Activated naive CD4-positive, alpha-beta T cell (primary cell): ENCODE data around the gene ANKRD6.
"Not testable (repeated sequence)": the region's sequence is repeated elsewhere in the genome, so short reads cannot be mapped to it uniquely, and the experiment has no call there.

Source experiments
- DNase-seq, 4 experiments: peaks; one replicate each; lab custom pipeline; 2025; lab: John Stamatoyannopoulos, UW

Gene ANKRD6

DNA sequence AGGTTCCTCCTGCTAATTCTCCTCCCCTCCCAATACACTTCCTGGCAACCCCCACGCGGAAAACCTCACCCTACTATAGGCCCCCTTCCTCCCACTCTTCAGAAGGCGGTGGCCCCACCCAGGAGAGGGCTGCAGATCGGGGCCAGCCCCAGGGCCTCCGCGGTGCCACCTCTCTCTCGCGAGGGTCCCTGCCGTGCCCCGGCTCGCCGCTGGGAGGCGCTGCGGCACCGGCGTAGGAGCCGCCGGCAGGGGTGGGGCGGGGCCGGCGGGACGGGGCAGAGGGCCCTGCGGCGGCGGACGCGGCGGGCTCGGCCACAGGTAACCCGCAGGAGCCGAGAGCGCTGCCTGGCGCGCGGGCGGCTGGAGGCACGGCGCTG, at the start of gene ANKRD6:
Gene ANKRD6, plus strand, starts transcription at position 278 of the 377 bp plus-strand sequence. CDS start 133,825 bp downstream, outside the sequence.
- peak; percentile 62 to 86 (median 70) for DNase-seq

DNA sequence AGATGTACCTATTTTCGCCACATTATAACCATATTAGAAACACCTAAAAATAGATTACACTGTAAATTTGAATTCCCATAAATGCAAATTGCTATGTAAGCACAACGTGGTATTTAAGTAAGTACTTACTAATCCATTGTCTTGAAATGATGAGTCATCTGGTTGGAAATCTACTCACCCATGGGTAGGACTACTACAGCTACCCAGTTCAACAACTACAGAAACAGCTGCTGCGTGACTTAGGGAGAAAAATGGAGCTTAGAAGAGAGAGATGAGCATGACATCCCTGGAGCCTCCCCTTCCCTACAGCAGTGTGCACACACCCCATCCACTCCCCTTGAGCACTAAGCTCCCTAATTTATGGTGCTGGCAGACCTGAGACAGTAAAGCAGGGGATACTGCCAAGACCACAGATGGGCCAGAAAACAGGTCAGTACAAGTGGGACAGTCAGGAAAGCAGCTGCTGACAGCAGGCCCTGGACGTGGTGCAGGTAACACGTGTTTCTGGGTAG, 47.7 kb upstream of the ANKRD6 start:
- DNase-seq, result no peak

DNA sequence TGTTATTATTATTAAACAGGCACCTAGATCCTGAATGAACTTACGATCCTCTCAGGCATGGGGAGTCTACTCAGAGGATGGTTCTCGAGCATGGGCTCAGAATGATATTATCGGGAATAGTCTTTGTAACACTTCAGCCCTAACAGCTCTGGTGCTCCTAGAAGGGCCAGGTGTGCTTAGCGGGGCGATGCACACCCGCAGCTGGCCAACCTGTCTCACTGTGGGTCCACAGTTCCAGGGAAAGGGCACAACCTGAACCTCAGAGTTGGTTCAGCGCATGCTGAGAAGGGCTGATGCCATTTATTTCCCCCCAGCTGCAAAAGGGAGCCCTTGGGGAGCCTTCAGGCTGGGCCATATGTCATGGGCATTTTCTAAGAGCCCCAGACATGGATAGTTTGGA, 47.1 kb upstream of the ANKRD6 start:
- DNase-seq, result no peak

DNA sequence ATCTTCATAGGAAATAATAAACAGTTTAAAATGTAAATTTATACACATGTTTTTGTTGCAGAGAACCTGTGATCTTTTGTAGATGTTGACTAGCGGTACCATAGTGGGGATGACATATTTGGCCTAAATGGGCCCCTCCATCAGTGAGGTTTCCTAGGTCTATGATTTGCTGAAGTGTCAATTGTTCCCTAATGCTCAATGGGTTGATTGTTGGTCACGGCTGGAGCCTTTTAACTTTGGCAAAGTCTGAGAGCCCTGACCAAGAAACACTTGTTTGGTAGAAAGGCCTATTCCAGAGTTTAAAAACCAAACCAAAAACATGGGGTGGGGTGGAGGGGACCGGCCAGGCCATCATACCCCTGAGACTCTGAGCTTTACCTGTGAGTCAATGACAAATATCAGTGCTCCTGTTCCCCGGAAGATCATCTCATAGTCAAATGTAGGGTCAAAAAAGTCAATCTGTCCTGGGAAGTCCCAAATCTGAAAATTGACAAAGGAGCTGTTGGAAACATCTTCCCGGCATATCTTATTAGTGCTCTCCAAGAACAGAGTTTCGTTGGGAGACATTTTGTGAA, 45.9 kb upstream of the ANKRD6 start:
- no peak for DNase-seq

DNA sequence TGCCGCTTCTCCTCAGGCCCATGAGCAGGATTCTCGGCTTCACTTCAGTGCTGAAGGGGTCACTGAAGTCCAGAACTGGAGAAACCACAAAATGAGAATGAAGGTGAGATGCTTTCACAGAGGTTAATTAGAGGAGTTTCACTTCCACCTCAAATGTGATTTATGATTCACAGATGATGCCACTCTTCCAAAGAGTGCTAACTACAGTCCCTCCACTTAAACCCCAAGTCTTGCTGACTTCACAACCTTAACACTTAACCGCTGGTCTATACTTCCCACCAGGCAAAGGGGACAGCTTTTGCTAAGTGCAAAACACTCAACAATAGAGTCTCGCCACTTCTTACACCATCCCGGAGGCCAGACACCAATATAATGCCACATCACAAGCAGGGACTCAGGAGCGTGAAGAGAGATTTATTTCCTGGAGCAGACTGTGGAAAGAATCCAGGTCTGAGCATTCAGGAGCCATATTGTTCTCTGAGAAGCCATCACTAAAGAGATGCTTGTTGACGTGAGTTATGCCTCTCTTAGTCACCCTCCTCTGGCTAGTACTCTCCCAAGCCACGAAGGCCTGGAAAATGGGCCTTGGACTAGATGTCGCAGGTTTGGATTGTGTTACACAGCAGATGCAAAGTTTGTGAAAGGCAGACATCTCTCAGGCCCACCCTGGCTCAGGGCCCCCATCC, 45.3 kb upstream of the ANKRD6 start:
- no peak for DNase-seq

DNA sequence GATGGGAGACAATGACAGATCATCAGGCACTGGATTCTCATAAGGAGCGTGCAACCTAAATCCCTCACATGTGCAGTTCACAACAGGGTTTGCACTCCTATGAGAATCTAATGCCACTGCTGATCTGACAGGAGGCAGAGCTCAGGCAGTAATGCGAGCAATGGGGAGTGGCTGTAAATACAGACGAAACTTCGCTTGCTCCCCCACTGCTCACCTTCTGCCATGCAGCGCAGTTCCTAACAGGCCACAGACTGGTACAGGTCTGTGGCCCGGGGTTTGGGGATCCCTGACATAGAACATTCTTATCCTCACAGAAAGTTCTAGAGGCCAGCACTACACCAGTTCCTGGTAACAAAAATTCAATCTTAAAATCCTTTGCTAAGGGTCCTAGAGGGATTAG, 44.1 kb upstream of the ANKRD6 start:
- no peak for DNase-seq

DNA sequence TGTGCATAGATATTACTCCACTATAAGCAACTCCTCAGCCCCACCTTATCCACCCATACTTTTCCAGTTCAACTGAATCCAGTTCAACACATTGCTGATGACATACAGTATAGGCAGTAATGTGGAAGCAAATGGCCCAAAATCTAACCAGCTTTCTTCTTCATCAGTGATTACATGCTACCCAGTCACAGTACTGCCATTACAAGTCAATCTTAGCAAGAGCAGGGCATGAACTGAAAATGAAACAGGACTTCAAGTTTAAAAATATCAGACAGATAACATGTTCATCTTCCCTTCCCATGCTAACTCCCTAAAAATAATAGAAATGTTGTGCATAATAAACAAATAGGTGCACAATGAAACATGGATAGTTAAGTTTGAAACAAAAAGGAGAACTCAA, 40.1 kb upstream of the ANKRD6 start:
- no peak for DNase-seq

DNA sequence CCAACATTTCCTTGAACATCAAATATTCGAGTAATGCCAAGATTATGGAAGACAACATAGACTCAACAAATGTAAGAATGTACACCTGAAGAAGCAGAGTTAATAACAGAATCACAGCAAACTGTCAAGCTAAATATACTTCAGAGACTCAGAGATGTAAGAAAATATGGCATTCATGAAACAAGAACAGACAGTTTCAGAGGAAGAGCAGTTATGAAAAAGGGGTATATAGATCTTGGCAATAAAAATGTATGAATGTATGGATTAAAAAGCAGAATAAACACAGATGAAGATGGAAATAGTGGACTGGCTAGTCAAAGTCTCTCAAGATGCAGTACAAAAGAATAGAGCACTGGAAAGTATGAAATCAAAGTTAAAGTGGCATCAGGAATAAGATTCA, 39.3 kb upstream of the ANKRD6 start:
- no peak for DNase-seq

DNA sequence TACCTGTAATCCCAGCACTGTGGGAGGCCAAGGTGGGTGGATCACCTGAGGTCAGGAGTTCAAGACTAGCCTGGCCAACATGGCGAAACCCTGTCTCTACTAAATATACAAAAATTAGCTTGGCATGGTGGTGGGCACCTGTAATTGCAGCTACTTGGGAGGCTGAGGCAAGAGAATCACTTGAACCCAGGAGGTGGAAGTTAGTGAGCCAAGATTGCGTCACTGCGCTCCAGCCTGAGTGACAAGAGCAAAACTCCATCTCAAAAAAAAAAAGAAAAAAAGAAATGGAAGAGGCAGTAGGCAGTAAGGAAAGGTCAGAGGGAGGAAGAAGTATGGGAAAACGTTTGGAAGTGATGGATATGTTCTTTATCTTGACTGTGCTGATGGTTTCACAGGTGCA, 35.1 kb upstream of the ANKRD6 start:
- DNase-seq, result not testable (repeated sequence)

DNA sequence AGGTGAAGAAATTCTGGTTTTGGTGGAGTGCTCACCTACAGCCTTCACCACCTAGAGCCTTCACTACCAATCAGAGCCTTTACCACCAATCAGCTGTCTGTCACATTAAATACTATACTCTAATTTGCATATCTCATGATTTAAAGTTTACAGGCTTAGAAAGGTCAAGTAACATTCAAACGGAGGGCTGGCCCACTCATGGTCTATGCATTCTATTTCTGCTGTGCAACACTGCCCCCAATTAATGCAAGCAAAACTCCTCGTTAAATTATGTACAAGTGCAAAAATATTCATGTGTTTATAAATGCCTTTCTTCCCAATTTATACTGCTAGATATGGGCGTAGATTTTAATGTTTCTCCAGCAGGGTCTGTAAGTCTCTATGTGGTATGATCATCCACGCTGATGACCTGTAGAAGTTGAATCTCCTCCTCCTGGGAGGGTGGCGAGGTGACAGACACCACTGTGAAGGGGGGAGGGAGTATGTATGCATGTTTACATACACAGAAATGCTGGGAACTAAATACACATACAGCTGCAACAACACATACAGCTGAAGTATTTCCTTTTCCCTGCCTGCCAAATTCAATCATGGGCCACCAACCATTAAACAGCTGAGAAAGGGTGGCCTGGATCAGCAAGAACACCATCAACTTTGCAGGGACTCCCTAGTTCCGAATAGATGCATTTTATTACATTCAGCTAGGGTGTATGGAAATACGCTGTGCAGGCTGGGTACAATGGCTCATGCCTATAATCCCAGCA, 34.0 kb upstream of the ANKRD6 start:
- no peak for DNase-seq

DNA sequence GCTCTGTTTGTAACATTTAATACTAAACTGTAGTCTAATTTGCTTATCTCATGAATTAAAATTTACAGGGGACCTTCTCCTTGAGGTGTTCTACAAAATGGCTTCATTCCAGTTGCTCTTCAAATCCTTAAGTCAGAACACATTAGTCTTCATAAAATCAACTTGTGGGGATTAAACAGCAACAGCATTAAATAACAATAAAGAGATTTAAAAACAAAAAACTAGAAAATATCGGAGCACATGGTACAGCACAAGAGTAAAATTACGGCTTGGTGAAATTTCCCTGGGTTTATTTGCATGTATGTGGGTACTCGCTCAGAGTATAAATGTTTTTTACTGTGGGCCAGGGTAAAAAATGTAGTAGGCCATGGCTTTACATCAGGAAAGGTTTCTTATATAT, 32.9 kb upstream of the ANKRD6 start:
- no peak for DNase-seq

DNA sequence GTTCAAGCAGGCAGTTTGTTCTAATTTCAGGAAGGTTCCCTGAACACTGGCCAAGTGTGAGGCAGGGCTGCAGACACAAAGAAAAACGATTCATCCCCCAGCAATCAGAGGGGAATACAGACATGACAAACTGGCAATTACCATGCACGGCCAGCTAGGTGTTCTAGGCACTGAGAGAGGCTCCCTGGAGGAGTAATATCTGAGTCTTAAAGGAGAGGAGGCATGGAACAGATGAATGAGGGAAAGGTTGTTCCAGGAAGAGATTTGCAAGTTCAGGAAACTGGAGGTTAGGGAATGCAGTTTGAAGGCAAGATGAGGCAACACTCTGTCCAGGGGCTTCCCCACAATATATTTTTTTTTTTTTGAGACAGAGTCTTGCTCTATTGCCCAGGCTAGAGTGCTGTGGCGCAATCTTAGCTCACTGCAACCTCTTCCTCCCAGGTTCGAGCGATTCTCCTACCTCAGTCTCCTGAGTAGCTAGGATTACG, 32.0 kb upstream of the ANKRD6 start:
- DNase-seq, result no peak

DNA sequence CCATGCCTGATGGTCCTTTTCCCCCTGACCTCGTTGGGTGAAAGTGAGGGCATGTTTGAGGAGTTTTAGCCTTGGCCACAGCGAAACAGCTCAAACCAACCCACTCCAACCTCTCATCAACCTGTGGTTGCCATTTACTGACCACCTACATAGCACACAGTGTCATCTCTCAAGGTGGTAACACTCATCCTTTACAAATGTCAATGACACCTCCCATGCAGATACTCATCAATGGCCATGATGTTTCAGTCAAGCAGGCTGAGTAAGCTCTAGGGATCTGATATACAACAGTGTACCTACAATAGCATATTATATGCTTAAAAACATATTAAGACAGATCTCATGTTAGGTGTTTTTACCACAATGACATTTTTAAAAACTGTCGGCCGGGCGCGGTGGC, 30.2 kb upstream of the ANKRD6 start:
- no peak for DNase-seq

DNA sequence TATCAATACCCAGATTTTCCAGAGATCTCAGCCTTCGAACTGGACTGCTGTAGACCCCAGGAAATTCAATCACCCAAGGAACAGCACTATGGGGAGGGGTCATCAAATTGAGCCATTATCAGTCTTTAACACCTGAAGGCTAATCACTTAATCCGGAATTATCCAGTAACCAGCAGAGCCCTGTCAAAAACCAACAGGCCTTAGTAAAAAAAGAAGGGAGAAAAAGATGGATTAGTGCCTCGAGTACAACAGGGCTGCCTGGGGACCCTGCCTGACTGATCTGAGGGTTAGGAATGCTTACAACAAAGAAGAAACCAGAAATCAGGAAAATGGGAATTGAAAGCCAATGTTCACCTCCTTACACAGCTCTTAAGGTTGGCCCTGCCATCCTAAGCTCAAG, 28.4 kb upstream of the ANKRD6 start:
- DNase-seq, result no peak

DNA sequence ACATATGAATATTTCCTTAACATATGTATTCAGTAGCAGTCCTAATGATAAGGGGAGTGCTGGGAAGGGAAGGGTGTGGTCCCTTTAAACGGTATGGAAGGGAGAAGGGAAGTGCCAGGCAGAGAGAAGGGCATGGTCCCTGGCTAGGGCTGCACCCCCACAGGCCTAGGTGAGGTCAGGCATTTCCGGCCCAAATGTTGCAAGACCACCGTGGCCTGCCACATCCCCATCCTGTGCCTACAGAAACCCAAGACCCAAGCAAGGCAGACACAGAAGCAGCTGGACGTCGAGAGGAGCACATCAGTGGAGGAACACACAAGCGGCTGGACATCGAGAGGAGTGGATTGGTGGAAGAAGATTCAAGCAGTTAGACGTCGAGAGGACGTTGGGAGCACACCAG, 26.8 kb upstream of the ANKRD6 start:
- DNase-seq, result no peak

DNA sequence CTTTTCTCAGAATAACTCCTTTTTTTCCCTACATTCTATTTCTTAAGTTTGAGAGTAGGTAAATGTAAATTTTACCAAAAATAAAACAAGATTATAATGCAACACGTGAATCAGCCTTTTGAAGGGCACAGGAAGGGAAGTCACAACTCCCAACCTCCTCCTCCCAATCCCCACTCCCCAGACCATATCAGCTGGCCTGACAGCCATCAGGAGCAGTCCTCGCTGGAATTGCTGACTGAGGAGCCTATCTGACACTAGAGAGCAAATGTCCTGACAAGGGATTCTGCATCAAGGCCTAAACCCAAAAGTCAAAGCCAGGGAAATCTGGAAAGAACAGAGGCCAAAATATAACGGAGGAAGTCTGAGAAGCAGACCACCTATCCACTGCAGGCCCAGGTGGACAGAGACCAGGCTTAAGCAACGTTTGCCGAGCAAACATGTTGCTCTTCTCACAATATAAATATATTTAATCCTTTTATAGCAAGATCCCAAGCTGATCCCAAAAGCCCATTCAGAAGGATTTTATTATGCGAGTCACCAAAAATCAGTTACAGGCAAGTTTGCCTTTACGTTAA, 23.4 kb upstream of the ANKRD6 start:
- DNase-seq, result no peak

DNA sequence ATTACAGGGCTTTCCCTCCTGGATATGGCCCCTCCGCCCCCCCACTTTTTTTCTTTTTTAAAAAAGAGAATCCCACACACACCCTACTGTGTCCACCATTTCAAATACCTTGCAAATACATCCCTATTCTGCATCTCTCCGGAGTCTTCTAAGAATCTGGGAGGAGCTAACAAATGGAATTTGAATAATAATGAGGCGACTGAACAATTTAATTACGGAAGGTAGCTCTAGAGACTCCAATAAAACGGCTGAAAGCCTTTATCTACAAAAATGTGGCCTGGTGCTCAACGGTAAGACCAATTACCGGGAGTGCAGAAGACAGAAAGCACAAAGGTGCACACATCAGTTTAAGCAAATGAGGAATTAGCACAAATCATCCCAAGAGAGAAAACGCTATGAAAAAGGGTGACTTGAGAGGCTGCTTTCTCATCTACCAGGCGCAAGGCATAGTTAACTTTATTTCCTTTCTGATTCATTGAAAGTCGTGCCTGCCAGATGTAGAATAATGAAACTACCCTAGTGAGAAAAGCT, 22.7 kb upstream of the ANKRD6 start:
- DNase-seq, result no peak

DNA sequence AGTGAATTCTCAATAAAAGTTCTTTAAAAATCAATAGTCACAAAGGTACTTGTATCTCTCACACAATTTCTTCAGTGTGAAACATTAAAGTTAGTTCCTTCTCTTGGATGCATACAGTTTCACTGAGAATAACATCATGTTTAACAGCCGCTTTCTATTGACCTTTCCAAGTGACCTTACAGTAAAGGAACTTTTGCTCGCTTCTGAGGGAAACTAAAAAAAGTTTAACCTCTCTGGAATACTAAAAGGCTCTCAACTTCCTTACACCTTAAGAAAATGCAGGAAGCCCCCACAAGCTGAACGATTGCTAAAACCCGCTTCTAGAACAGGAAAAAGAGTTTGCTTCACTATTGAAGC, 22.2 kb upstream of the ANKRD6 start:
- no peak for DNase-seq

DNA sequence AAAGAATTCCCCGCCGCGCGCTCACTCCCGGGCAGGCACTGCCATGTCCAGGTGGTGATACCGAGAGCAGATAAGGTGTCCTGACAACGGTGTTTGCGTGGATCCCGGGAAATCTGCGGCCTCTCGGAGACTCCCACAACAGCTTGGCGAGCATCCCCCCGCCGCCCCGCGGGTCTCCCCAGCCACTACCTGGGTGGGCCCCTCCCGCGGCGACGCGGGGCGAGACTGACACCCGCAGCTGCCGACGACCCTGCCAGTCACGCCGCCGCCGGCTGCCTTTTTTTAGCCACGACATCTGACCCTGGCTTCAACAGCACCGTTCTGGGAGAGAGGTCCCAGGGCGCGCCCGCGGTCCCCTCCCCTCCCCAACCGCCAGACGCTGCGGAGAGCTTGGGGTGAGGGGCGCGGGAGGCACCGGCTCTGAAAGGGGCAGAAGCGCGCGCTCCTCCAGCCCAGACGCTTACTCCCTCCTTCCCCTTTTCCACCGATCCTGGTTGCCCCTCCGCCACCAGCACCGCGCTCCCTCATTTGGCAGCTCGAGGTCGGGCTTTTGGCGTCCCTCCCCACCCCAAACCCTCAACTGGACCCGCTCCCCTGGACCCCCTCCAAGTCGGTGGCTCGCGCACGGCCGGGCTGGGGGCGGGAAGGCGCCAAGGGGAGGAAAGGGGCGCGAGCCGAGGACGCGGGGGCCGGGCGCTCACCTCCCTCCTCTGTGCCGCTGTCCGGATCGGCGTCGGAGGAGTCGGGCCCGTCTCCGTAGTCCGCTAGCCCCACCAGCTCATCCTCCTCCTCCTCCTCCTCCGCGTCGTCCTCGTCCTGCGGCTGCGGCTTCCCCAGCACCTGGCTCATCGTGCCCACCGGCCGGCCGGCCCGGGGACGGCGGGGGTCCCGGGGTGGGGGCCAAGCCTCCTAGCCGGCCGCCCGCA, 21.5 kb upstream of the ANKRD6 start:
- DNase-seq, result peak in 1 of 4 experiments; percentile 20

DNA sequence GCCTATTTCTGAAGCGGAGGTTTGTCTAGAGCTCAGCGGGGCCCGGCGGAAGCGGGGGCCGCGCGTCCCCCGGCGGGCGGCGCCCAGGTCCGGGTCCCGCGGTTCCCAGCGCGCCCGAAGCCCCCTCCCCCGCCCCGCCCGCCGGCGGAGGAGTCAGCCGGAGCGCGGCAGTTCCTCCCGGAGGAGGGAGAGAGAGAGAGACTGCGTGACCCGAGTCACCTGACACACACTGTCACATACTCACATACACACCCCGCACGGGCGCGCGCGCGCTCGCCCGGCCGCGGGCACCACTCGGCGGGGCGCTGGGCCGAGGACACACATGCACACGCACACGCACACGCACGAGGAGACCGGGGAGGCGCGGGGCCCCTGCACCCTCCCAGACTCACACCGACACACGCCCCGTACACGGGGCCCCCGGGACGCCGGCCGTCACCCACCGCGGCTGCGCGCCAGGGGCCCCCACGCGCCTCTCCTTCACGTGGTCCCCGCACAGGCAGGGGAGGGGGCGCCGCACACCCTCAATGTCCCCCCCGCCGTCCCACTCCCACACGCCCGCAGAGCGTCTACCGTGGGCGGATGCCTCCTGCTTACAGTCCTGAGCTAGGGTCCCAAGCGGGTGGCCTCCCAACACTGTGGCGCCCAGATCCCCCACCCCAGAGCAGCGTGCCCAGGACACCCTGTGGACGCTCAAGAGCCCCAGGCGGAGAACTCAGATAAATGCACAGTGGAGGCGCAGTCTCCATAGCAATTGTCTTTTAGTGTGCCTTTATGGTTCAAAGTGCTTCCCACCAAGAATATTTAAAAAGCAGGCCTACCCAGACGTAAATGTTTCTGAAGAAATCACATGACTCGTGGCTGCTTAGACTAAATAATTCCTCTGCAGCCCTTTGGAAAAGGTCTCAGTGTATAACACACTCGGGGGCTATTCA, 20.6 kb upstream of the ANKRD6 start, which contains the start of gene RRAGD:
Gene RRAGD, minus strand, starts transcription at position 203 of the 935 bp plus-strand sequence. CDS start 280 bp downstream, outside the sequence.
- DNase-seq, result peak; percentile 12 to 39 (median 20)
